ENCODE measurements around the gene CYP2E1.
"Not testable (repeated sequence)": the region's sequence is repeated elsewhere in the genome, so short reads cannot be mapped to it uniquely, and the experiment has no call there.

CYP2E1 gene

GRCh38 chr10:133526957-133527588 is at the start of gene CYP2E1:
CYP2E1 (plus strand) TSS chr10:133527363; CDS start chr10:133527396, 33 bp downstream.
- no peak for DNase-seq

DNA sequence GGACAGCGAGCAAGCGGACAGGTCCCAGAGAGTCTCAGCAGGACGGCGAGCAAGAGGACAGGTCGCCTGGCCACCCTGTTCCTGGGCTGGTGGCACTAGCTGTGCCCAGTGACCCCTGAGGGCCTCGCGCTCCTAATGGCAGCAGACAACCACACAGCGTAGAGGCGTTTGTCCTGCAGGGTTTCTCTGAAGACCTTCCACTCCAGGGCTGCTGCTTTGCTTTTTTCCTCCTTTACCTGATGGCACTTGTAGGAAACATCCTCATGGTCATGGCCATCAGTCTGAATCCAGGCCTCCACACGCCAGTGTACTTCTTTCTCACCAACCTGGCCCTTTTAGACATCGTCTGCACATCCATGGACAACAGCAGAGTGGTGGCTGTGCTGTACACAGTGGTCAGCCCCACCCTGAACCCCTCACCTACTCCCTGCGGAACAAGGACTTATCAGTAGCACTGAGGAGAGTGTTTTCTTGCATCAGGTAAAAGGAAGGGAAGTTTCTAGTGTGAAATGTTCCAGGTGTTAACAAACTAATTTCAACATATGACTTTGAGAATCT is 46.0 kb upstream of the CYP2E1 start:
- no peak for DNase-seq

GRCh38 chr10:133481657-133482056 is 45.5 kb upstream of the CYP2E1 start:
- DNase-seq: no peak

GRCh38 chr10:133484818-133485217 is 42.3 kb upstream of the CYP2E1 start:
- DNase-seq: no peak

DNA sequence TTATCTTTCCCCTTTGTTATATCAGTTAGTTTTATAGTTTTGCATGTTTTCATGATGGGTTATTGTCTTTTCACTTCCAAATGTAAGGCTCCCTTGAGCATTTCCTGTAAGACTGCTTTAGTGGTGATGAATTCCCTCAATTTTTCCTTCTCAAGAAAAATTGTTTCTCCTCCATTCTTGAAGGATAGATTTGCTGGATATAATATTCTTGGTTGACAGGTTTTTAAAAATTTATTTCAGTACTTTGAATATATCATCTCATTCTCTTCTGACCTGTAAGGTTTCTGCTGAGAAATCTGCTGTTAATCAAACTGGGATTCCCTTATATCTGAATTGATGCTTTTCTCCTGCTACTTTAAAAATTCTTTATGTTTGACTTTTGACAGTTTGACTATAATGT is 40.1 kb upstream of the CYP2E1 start:
- no peak for DNase-seq

GRCh38 chr10:133488354-133488753 is 38.8 kb upstream of the CYP2E1 start:
- no peak for DNase-seq

DNA sequence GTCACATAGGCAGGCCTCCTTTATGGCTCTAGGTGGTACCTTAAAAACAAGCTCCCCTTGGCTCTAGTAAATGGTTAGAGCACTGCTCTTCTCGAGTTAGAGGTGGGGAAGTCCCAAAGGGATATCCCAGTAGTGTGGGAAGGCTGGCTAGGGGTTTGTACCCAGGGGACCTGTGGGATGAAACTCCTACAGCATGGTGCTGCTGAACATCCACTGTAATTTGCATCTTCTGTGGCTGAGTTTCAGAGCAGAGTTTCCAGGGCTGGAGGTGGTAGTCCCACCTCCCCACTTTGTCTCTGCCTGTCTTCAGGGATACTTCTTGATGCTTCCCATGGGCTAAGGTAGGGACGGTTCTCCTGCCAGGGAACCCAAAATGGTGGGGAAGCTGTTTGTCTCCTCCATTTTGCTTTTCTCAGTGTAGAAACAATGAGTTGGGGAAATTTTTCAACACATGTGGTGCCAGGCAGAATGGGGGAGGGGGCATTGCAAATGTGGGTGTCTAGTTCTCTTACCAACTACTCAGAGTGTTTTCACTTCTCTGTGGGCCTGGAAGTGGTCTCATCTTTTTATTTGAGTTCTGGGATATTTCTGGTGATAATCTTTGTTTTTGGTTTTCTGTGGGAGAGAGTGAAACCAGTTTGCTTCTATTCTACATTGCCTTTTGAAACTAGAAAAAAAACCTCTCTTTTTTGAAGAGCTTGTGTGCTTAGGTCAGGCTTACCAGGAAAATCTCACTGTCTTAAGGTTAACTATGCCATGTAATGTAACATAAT is 37.2 kb upstream of the CYP2E1 start:
- DNase-seq: no peak

DNA sequence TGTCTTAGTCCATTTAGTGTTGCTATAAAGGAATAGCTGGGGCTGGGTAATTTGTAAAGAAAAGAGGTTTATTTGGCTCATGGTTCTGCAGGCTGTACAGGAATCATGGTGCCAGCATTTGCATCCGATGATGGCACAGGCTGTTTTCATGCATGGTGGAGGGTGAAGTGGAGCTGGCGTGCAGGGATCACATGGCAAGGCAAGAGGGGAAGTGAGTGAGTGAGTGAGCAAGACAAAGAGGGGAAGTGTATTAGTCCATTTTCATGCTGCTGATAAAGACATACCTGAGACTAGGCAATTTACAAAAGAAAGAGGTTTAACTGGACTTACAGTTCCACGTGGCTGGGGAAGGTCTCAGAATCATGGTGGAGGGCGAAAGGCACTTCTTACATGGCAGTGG is 33.6 kb upstream of the CYP2E1 start:
- not testable (repeated sequence) for DNase-seq

DNA sequence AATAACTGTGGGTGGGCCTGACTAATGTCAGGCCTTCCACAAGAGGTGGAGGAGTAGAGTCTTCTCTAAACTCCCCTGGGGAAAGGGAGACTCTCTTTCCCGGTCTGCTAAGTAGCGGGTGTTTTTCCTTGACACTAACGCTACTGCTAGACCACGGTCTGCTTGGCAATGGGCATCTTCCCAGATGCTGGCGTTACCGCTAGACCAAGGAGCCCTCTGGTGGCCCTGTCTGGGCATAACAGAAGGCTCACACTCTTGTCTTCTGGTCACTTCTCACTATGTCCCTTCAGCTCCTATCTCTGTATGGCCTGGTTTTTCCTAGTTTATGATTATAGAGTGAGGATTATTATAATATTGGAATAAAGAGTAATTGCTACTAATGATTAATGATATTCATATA is 29.8 kb upstream of the CYP2E1 start:
- DNase-seq: not testable (repeated sequence)

- DNase-seq: not testable (repeated sequence)
These were observed 28.0 kb upstream of the CYP2E1 start for GRCh38 chr10:133499176-133499575.

DNA sequence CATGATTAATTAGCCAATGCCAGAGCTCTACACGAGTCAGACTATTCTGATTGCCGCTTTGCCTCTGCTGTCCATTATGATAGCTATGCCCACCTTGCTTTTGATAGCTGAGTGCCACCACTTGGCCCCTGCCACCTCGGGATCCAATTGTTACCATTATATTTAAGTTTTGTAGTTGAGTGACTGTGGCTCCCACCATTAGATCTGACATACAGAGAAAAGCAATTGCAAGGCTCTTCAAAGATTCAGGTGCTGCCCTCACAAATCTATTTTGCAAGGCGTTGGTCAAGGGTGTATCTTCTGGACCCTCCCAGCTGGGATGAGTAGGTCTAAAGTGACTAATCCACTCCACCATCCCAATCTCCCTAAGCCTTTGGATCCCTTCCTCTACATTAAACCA is 26.3 kb upstream of the CYP2E1 start:
- DNase-seq: not testable (repeated sequence)

DNA sequence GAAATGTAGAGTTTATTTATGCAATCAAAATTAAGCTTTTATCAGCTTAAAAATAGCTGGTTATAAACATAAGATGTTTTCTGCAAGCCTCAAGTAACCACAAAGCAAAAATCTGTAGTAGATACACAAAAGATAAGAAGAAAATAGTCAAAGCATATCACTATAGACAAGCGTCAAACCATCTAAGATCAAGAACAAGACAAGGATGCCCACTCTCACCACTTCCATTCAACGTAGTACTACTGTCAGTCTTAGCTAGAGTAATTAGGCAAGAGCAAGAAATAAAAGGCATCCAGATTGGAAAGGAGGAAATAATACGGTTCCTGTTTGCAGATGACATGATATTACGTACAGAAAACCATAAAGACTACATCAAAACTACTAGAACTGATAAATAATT is 17.5 kb upstream of the CYP2E1 start:
- no peak for DNase-seq

- no peak for DNase-seq
These were observed 15.8 kb upstream of the CYP2E1 start for GRCh38 chr10:133511408-133511807.

- no peak for DNase-seq
These were observed 15.1 kb upstream of the CYP2E1 start for GRCh38 chr10:133511907-133512528.

DNA sequence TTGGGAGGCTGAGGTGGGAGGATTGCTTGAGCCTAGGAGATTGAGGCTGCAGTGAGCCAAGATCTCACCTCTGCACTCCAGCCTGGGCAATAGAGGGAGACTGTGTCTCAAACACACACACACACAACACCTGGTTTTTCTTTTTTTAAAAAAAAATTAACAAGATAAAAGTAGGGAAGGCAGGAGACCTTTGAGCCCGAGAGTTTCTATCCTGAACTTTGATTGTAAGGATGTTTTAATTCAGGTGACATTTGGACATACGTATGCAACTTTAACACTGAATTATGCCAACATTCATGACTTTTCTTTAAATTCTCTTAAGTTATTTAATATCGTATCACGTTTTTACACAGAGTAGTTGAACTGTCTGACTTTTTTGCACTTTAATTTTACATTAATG is 11.7 kb upstream of the CYP2E1 start:
- no peak for DNase-seq

GRCh38 chr10:133516057-133516456 is 11.1 kb upstream of the CYP2E1 start:
- DNase-seq: no peak

DNA sequence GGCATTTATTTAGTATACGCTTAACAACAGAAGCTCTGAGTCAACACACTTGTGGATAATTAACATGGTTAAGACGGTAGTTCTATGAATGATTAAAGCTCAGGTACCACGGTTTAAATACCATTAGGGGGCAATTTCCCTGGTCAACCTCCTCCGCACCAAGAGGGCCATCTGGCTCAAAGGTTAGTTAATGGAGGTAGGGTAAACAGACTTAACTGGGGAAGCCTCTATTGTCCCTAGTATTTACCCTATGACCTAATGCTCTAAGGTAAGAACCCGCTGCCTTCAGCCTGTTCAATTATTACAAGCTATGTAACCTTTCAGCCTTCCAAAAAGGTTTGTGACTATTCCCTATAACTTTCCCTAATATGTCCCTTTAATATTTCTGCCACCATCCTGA is 8.6 kb upstream of the CYP2E1 start:
- DNase-seq: not testable (repeated sequence)

GRCh38 chr10:133520193-133520738 is 6.9 kb upstream of the CYP2E1 start:
- DNase-seq: peak; percentile 76

DNA sequence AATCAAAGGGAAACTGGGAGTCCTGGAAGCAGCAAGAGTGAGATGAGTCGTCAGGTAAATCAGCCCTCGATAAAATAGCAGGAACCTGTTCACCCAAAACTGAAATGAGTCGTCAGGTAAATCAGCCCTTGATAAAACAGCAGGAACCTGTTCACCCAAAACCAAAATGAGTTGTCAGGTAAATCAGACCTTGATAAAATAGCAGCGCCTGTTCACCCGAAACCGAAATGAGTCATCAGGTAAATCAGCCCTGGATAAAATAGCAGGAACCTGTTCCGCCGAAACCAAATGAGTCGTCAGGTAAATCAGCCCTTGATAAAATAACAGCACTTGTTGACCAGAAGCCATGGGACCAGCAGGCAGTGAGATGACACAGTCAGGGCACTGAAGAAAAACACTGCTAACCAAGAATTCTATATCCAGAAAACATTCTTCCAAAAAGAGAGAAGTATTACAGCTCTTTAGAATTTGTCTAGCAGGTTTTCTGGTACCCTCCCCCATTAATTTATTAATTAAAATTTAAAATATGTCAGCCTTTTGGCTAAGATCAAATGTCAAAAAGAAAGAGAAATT is 3.4 kb upstream of the CYP2E1 start:
- no peak for DNase-seq

GRCh38 chr10:133525444-133525843 is 1.7 kb upstream of the CYP2E1 start:
- no peak for DNase-seq

GRCh38 chr10:133527771-133528271 is 658 bp downstream of the CYP2E1 start:
- DNase-seq: no peak

DNA sequence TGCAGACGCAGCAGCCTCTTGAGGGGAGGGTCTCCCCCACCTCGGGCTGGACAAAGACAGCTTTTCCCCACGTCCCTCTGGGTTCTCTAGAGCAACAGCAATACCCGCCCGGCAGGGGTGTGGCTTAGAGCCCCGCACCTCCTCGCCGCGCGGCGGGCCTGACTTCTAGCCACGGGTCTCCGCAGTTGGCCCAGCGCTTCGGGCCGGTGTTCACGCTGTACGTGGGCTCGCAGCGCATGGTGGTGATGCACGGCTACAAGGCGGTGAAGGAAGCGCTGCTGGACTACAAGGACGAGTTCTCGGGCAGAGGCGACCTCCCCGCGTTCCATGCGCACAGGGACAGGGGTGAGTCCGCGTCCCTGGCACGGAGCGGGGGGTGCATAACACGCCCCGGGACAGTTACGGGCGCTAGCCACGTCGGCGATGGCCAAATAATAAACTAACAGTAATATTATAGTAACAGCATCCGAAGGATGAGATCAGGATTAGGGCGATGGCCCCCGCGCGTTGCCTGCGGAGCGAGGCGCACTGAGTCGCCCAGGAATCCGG is 1.2 kb downstream of the CYP2E1 start:
- peak; percentile 40 for DNase-seq
